ENCODE results near the gene LILRA5. TPM values are rescaled to one million over a fixed set of nuclear protein-coding genes. Genes with fewer than 3 reads are reported as not detected.
"Not testable (repeated sequence)": the region's sequence is repeated elsewhere in the genome, so short reads cannot be mapped to it uniquely, and the experiment has no call there.

The LILRA5 gene
- total RNA-seq, 2 donors from 2014 or later, result 3.7 to 4.7 TPM

DNA sequence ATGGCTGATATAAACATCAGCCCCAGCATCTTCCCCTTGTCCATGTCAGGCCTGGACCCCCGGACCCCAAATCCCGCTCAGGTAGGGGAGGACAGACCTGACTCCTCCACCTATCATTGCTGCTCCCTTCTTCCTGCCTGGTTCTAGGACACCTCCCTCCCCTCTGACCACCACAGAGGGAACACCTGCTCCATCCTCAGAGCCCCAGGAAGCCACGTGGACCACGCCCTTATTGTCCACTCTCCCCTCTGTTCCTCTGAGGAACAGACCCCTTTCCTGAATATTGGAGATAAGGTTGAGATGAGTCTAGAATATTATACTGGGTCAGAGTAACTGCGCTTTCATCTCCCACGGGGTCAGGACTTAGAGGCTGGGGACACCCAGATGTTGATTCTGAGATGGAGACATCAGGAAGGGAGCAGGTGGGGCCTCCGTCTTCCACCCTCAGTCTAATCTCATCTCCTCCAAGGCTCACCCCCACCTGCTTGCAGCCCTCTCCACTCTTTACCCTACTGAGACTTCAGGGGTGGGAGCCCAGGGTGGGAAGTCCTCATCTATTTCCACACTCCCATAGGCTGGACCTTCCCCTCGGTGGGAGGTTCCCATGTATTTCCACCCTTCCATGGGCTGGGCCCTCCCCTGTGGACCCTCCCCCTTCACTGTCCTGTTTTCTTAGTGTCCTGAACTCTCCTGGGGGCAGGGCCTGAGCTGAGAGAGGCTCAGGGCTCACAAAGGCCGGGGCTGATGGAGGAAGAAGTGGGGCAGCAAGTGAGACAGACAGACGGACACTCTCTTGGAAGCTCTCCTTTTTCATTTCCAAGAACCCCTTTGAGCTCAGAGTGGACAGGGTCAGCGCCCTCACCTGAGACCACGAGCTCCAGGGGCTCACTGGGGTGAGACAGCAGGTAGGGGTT, 23.3 kb upstream of the LILRA5 start:
- intact Hi-C loops (cut with DNase I), result no loop called here
- no peak for ATAC-seq
- DNase-seq, result no peak

DNA sequence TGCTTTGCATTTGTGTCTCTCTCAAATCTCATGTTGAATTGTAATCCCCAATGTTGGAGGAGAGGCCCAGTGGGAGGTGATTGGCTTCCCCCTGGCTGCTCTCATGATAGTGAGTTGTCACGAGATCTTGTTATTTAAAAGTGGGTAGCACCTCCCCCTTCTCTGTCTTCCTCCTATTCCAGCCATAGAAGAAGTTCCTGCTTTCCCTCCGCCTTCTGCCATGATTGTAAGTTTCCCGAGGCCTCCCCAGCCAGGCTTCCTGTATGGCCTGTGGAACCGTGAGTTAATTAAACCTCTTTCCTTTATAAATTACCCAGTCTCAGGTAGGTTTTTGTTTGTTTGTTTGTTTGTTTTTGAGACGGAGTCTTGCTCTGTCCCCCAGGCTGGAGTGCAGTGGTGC, 22.2 kb upstream of the LILRA5 start:
- DNase-seq, result no peak
- intact Hi-C loops (cut with DNase I), result no loop called here
- ATAC-seq, result no peak

DNA sequence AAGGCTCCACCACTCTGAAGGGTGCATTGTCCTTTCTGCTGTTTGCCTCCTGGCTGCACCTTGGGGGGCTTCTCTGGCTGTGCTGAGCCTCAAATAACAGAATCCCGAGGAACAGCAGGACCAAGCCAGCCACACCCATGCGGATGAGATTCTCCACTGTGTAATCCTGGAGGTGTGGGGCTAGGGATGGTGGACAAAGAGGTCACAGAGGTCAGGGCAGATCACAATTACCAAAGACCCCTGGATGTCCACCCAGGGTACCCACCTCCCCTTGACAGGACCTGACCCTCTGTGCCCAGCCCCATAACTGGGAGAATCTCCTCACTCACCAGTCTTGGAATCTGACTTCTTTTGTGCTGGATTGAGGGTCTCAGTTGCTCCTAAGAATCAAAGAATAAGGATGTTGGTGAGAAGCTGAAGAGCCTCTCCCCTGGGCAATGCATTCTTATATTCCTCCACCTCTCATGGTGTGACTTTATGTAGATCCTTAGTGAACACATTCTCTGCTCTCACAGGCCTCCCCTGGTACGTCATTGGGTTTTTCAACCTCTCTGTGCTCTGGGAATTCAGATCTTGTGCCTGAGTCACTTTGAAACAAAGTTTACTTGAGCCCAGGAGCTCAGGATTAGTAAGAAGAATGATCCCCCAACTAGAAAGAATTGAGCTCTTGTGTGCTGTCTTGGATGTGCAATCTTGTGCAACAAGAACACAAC, 20.8 kb upstream of the LILRA5 start:
- ATAC-seq (no peak), DNase-seq (no peak)
- intact Hi-C loops (cut with DNase I), result no loop called here

DNA sequence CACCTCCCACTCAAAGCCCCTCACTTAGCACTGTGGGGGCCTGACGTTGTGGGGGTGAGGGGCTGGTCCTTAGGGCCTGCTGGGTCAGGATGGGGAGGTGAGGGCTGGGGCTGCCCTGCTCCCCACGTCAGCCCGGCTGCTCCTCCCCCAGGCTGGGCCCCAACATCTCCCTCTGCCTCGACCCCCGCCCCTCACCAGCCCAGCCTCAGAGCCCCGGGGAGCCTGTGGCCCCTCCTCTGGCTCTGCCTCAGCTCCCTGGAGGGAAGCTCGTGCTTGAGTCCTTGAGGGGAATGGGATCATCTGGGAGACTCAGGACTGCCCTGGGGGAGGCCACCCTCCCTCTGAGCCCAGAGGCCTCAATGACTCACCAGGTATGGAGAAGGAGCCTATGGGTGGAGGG, 19.2 kb upstream of the LILRA5 start:
- intact Hi-C loops (cut with DNase I), result no loop called here
- ATAC-seq (no peak), DNase-seq (no peak)

DNA sequence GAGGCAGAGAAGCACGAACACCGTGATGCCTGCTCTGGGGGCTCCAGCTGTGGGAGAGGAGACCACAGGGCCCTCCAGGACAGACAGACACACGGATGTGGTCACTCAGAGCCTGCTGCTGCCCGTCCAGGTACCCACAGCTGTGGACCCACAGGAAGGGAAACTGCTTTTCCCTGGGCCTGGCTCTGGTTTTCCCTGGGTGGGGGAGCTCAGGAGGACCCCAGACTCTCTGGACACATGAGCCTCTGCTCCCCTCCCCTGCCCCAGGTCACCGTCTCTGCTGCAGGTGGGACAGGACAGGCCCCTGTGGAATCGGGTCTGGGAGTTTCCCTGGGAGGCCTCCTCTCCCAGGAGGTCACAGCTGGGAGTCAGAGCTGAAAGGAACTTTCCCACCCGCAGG, 18.7 kb upstream of the LILRA5 start:
- ATAC-seq, result no peak
- intact Hi-C loops (cut with DNase I), result no loop called here
- no peak for DNase-seq

DNA sequence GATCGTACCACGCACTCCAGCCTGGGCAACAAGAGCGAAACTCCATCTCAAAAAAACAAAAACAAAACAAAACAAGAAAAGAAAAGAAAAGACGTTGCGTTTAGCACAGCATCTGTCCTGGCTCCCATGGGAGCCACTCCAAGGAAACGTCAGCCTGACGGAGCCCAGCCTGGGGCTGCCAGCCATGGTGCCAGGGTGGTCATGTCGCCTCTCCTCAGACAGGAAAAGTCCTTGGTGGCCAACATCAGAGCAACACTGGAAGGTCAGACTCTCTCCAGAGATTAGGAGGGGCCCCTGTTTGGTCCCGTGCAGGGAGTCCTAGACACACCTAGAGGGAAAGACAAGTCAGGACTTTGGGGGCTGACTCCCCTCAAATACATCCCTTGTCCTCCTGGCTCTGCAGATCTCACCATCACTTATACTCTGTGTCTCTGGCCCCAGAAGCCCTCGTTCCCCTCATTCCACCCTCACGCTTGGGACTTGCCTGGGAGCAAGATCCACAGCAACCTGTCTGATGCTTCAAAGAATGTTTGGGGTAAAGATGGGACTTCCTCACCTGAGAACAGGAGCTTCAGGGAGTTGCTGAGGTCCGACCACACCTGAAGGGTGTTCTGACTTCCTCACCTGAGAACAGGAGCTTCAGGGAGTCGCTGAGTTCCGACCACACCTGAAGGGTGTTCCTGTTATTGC, 16.7 kb upstream of the LILRA5 start:
- DNase-seq, result no peak
- intact Hi-C loops (cut with DNase I), result loop anchor here in 1 of 2 donors (10.0 kb wide), 1 partner anchor 65 kb away; no protein-coding TSS in a partner anchor
- ATAC-seq, result no peak

DNA sequence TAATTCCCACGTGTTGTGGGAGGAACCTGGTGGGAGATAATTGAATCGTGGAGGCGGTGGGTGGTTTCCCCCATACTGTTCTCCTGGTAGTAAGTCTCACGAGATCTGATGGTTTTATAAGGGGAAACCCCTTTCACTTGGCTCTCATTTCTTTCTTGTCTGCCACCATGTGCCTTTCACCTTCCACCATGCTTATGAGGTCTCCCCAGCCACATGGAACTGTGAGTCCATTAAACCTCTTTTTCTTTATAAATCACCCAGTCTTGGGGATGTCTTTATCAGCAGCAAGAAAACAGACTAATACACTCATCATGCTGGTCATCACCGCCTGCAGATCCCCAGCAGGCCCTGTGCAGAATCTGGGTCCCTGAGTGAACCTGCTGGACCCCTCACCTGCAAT, 15.8 kb upstream of the LILRA5 start:
- intact Hi-C loops (cut with DNase I), result loop anchor here in 1 of 2 donors (10.0 kb wide), 1 partner anchor 66 kb away; no protein-coding TSS in a partner anchor
- DNase-seq, ATAC-seq: not testable (repeated sequence)

DNA sequence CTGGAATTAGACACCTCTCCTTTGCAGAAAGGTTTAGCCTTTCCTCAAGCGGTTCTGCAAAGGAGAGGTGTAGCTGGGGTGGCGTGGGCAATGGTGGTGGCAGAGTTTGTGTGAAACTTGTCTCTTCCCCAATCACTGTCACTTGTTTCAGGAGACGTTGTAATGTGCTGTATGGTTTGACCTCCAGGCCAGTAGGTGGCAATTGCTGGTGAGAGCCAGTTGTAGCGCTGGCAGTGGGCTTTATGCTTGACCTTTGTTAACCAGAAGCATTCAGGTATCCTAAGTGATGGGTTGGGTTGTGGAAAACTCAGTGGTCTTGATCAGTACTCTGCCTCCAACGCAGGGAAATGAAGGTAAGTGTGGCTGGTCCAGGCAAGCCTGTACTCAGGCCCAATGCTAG, 12.7 kb upstream of the LILRA5 start:
- no peak for ATAC-seq
- intact Hi-C loops (cut with DNase I), result loop anchor here in 1 of 2 donors (10.0 kb wide), 1 partner anchor 69 kb away; no protein-coding TSS in a partner anchor

DNA sequence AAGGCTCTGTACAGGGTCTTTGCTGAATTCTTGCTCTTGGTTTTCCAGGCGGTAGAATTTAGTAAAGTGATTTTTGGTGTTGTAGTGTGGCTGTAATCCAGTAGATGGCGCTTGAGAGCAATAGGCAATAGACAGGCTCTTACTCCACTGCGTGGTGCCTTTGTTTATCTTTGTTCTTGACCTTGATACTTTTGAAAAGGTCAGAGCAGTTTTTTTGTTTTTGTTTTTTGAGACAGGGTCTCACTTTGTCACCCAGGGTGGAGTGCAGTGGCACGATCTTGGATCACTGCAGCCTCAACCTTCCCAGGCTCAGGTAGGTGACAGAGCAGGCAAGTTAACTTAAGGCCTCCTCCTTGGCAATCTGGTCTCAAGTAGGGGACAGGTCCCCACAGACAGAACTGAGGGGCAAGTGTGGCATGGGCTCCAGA, 12.2 kb upstream of the LILRA5 start:
- no peak for DNase-seq
- intact Hi-C loops (cut with DNase I), result loop anchor here in 1 of 2 donors (10.0 kb wide), 1 partner anchor 70 kb away; no protein-coding TSS in a partner anchor
- peak in 1 of 2 donors; percentile 39 for ATAC-seq

More for the DNA sequence above, 12.7 kb upstream of the LILRA5 start:
- no peak for DNase-seq

DNA sequence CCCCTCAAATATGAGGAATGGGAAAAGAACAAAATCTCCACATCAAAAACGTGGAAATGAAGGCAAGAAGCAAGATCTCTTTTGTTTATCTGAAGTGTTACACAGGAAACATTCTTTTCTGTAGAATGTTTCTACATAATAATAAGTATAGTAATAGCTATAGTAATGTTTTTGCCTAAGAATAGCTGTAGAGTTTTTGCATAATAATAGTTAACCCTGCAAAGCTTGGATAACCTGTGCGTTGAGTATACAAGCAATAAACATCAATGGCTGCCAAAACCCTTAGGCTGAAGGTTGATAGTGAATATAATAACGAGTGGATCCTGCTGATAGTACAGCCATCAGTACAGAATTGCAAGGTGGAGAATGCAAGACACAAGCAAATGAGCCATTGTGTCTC, 11.1 kb upstream of the LILRA5 start:
- intact Hi-C loops (cut with DNase I), result loop anchor here in 1 of 2 donors (10.0 kb wide), 1 partner anchor 71 kb away; no protein-coding TSS in a partner anchor
- DNase-seq (no peak), ATAC-seq (no peak)

DNA sequence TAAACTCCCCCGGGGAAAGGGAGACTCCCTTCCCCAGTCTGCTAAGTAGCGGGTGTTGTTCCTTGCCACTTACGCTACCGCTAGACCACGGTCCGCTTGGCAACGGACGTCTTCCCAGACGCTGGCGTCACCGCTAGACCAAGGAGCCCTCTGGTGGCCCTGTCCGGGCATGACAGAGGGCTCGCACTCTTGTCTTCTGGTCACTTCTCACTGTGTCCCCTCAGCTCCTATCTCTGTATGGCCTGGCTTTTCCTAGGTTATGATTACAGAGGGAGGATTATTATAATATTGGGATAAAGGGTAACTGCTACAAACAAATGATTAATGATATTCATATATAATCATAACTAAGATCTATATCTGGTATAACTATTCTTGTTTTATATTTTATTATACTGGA, 10.0 kb upstream of the LILRA5 start:
- intact Hi-C loops (cut with DNase I), result loop anchor here in 1 of 2 donors (10.0 kb wide), 1 partner anchor 72 kb away; no protein-coding TSS in a partner anchor
- not testable (repeated sequence) for ATAC-seq, DNase-seq

DNA sequence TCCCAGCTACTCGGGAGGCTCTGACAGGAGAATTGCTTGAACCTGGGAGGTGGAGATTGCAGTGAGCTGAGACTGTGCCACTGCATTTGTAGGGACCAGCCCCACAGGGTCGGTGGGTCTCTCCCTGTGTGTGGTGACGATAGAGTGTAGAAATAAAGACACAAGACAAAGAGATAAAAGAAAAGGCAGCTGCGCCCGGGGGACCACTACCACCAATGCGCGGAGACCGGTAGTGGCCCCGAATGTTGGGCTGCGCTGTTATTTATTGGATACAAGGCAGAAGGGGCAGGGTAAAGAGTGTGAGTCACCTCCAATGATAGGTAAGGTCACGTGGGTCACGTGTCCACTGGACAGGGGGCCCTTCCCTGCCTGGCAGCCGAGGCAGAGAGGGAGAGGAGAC, 9.3 kb upstream of the LILRA5 start:
- intact Hi-C loops (cut with DNase I), result loop anchor here in 1 of 2 donors (10.0 kb wide), 1 partner anchor 73 kb away; no protein-coding TSS in a partner anchor
- not testable (repeated sequence) for ATAC-seq, DNase-seq

DNA sequence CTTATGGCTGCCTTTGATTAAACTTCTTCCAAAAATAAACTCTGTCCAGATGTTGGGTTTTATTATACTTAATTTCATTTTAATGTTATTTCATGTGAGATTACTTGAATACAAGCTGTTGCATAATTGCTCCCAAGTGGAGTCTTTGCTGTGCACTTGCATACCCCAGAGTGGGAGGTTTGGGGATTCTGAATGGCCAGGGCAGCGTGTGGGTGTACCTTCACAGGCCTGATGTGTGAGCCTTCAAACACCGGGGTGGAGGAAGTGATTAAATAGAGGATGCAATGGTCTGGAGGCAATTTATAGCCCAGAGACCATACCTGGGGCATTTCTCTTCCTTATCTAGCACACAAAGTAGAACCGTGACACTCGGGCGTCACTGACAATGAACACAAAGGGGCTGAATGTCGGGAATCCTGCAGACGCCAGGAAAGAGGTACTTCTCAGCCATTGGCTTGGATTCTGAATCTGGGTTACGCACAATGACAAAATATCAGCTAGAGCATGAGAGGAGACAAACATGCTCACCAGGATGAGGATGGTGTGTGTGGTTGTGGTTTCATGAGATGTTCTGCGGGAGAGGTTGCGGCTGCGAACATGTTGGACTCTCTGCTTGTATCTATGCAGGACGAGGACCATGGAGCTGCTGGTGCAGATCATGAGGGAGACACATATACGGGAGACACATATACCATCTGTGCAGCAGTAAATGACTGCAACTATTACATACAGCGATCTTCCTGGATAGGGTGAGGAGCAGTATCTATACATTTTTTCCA, 7.1 kb upstream of the LILRA5 start:
- ATAC-seq (no peak), DNase-seq (no peak)
- intact Hi-C loops (cut with DNase I), result loop anchor here in 1 of 2 donors (10.0 kb wide), 1 partner anchor 75 kb away; no protein-coding TSS in a partner anchor

DNA sequence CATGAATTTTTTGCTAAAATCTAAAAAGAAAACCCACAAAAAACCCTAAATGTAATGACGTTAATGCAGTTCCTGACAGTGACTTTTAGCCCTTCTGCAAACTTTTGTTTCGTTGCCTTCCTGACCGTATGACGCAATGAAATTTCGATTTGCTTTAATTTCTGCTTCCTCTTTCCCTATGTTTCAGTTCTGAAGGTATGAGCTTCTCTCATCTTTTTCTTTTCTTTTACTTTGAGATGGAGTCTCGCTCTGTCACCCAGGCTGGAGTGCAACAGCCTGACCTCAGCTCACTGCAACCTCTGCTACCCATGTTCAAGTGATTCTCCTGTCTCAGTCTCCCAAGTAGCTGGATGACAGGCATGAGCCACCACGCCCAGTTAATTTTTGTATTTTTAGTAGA, 6.1 kb upstream of the LILRA5 start:
- intact Hi-C loops (cut with DNase I), result no loop called here
- no peak for DNase-seq
- no peak for ATAC-seq

DNA sequence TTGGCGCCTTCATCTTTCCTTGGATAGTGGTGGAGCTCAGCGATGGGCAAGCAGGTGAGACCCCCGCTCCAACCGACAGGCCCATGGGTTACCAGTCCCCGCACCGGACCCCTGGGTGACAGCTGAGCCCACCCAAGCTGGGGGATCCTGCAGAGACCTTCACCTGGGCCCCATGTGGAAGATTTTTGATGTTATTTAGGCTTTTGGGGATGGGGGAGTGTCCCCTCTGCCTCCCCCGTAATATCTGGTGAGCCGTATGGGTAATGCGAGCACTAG, 4.9 kb upstream of the LILRA5 start:
- intact Hi-C loops (cut with DNase I), result no loop called here
- DNase-seq, result no peak
- no peak for ATAC-seq

DNA sequence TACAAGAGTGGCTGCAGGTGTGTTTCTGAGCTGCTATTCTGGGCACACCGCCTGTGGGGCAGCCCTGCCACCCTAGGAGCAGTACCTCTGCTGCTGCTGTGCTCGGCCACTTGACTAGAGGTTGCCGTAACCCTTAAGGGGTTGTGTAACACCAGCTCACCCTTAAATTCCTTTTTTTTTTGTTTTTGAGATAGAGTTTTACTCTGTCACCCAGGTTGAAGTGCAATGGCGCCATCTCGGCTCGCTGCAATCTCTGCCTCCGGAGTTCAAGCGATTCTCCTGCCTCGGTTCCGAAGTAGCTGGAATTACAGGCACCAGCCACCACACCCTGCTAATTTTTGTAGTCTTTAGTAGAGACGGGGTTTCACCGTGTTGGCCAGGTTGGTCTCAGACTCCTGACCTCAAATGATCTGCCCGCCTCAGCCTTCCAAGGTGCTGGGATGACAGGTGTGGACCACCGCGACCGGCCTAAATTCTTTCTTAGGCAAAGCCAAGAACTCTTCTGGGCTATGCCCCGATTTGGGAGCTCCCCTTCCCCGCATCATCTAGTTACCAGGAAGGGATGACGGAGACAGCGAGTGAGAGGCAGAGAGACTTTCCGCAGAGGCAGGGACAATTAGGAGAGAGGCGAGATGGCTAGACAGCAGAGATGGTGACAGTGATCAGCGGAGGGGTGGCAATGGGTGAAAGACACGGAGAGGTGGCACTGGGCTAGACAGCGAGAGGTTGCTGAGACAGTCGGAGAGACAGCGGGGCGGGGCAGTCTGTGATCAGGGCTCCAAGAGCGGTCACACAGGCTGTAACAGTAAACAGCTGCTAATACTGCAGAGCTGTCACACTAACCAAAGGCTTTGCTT, 4.4 kb upstream of the LILRA5 start:
- ATAC-seq (peak in 1 of 2 donors; percentile 33), DNase-seq (no peak)
- intact Hi-C loops (cut with DNase I), result no loop called here

DNA sequence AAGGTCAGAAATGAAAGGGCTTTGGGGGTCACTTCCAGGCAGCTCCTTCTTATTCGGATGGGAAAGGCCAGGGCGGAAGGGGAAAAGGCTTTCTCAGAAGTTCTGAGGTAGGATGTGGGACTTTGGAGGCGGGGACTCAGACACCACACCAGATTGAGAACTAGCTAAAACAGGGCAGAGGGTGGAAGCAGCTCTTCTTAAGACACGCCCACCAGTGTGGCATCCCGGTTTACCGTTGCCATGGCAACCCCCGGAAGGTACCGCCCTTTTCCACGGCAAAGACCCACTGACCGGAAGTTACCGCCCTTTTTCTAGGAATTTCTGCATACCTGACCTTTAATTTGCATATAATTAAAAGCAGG, 3.8 kb upstream of the LILRA5 start:
- ATAC-seq (peak in 1 of 2 donors; percentile 54), DNase-seq (peak; percentile 40)
- intact Hi-C loops (cut with DNase I), result no loop called here

DNA sequence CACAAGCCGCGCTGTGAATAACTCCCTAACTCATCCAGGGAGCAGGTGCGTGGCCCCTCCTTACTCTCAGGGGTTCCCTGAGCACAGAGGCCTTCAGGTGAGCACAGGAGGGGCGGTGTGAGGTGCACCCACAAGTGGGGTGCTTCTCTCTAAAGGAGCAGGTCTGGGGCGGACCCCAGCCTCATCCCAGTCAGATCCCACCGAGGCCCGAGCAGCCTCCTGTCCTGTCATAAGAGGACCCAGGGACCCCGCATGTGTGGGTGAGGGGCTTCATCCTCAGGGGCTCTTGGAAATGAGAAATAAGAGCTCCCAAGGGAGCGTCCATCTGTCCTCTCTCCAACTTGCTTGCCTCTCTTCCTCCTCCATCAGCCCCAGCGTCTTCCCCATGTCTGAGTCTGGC, 3.0 kb upstream of the LILRA5 start:
- DNase-seq (no peak), ATAC-seq (no peak)
- intact Hi-C loops (cut with DNase I), result no loop called here
